LoVo (cell line): ENCODE measurements around the gene ZBP1.

ENCODE experiments used
- DNase-seq: peaks from one replicate; pipeline ENCODE4 v3.0.0-alpha.2; 2016; ENCODE audit warnings: low spot score

The ZBP1 gene

GRCh38 chr20:57617079-57617795, 3.0 kb downstream of the ZBP1 start:
- no peak for DNase-seq

- no peak for DNase-seq
Measured at GRCh38 chr20:57616143-57616951, 3.9 kb downstream of the ZBP1 start.

- DNase-seq: no peak
Measured at GRCh38 chr20:57615445-57615811, 4.8 kb downstream of the ZBP1 start.

GRCh38 chr20:57614490-57615444, 5.5 kb downstream of the ZBP1 start:
- no peak for DNase-seq

- no peak for DNase-seq
Measured at GRCh38 chr20:57613481-57613921, 6.7 kb downstream of the ZBP1 start.

GRCh38 chr20:57612916-57613315, 7.3 kb downstream of the ZBP1 start:
- DNase-seq: no peak

- no peak for DNase-seq
Measured at GRCh38 chr20:57612436-57612835, 7.8 kb downstream of the ZBP1 start.

GRCh38 chr20:57611586-57612311, 8.5 kb downstream of the ZBP1 start:
- DNase-seq: no peak

- no peak for DNase-seq
Measured at GRCh38 chr20:57610261-57610952, 9.8 kb downstream of the ZBP1 start.

GRCh38 chr20:57609842-57610167, 10.4 kb downstream of the ZBP1 start:
- no peak for DNase-seq

GRCh38 chr20:57609086-57609841, 11.0 kb downstream of the ZBP1 start:
- DNase-seq: no peak

- DNase-seq: no peak
Measured at GRCh38 chr20:57608516-57608915, 11.7 kb downstream of the ZBP1 start.

GRCh38 chr20:57605878-57606277, 14.3 kb downstream of the ZBP1 start:
- no peak for DNase-seq

- DNase-seq: no peak
Measured at GRCh38 chr20:57605045-57605444, 15.2 kb downstream of the ZBP1 start.

GRCh38 chr20:57603120-57603519, 17.1 kb downstream of the ZBP1 start:
- DNase-seq: no peak

- DNase-seq: no peak
Measured at GRCh38 chr20:57601737-57602136, 18.5 kb downstream of the ZBP1 start.

GRCh38 chr20:57601211-57601570, 19.0 kb downstream of the ZBP1 start:
- no peak for DNase-seq

- DNase-seq: no peak
Measured at GRCh38 chr20:57600320-57601210, 19.7 kb downstream of the ZBP1 start.

- DNase-seq: no peak
Measured at GRCh38 chr20:57598491-57598890, 21.7 kb downstream of the ZBP1 start.

GRCh38 chr20:57598060-57598459, 22.2 kb downstream of the ZBP1 start:
- DNase-seq: no peak
